Fibroblast of lung (primary cell): ENCODE results near the gene SRSF2. TPM values are rescaled to one million over a fixed set of nuclear protein-coding genes. Genes with fewer than 3 reads are reported as not detected.

Experiments used
- DNase-seq, 2 donors: peaks; one replicate each; pipeline versions ENCODE4 v3.0.0 to v3.0.0-alpha.2; 2010; ENCODE audit warnings: low read depth in 2 of 2
- H2AFZ ChIP-seq: 2 replicates; pipeline ENCODE4 v1.5.1; 2012; ENCODE audit warnings: low read length, control low read depth, inconsistent platforms
- H3K27ac ChIP-seq: 2 replicates; pipeline ENCODE4 v1.5.1; 2011; ENCODE audit warnings: low read length, control low read depth; ENCODE audit not compliant: insufficient read depth
- H3K27me3 ChIP-seq: 2 replicates; pipeline ENCODE4 v1.5.1; 2011; ENCODE audit warnings: mild to moderate bottlenecking, low read length; ENCODE audit not compliant: control insufficient read depth, insufficient read depth
- H3K36me3 ChIP-seq: 2 replicates; pipeline ENCODE4 v1.5.1; 2011; ENCODE audit warnings: low read length; ENCODE audit not compliant: control insufficient read depth, insufficient read depth
- H3K4me1 ChIP-seq: 2 replicates; pipeline ENCODE4 v1.5.1; 2011; ENCODE audit warnings: low read length; ENCODE audit not compliant: control insufficient read depth, insufficient read depth; ENCODE audit errors: extremely low read depth
- H3K4me2 ChIP-seq: 2 replicates; pipeline ENCODE4 v1.5.1; 2011; ENCODE audit warnings: low read length, control low read depth; ENCODE audit not compliant: insufficient read depth; ENCODE audit errors: extremely low read depth
- H3K4me3 ChIP-seq, 4 experiments: fragments of 200-600 bp in 1 of 4; sonication (generic) in 1 of 4; replicated peaks in 1 of 4; 2 replicates each; pipeline ENCODE4 v1.5.1; 2011 to 2016; ENCODE audit warnings: low read length in 4 of 4, low read depth in 3 of 4, mild to moderate bottlenecking in 3 of 4, control low read depth in 2 of 4, inconsistent platforms in 1 of 4, mixed read lengths in 1 of 4; ENCODE audit not compliant: insufficient read depth in 1 of 4; ENCODE audit errors: control extremely low read depth in 1 of 4
- H3K79me2 ChIP-seq: 2 replicates; pipeline ENCODE4 v1.5.1; 2012; ENCODE audit warnings: mild to moderate bottlenecking, low read length, inconsistent platforms; ENCODE audit not compliant: control insufficient read depth, insufficient read depth
- H3K9ac ChIP-seq: 2 replicates; pipeline ENCODE4 v1.5.1; 2011; ENCODE audit warnings: mild to moderate bottlenecking, low read length, control low read depth; ENCODE audit not compliant: insufficient read depth
- H3K9me3 ChIP-seq: 2 replicates; pipeline ENCODE4 v1.5.1; 2012; ENCODE audit warnings: low read depth, low read length; ENCODE audit not compliant: control insufficient read depth, insufficient read depth
- H4K20me1 ChIP-seq: 2 replicates; pipeline ENCODE4 v1.5.1; 2011; ENCODE audit warnings: low read length; ENCODE audit not compliant: control insufficient read depth, insufficient read depth; ENCODE audit errors: extremely low read depth
- EZH2 ChIP-seq: IDR thresholded peaks from 2 replicates; pipeline ENCODE4 v1.5.1; 2012; ENCODE audit warnings: low read length, control low read depth, mild to moderate bottlenecking; ENCODE audit errors: missing control alignments
- polyA plus RNA-seq, 2 donors: library from polyadenylated mRNA; depleted of rRNA in 1 of 2; stranded (reverse) in 1 of 2; unstranded in 1 of 2; fragments of >200 nt; gene quantifications; 2 replicates each; pipeline ENCODE4 v1.2.1, GENCODE V29; 2011 to 2012; ENCODE audit warnings: missing spikeins in 1 of 2
- total RNA-seq: library from RNA; depleted of rRNA; stranded (reverse); fragments of >200 nt; gene quantifications from 2 replicates; pipeline ENCODE4 v1.2.1, GENCODE V29; 2014
- TF ChIP-seq, protein P1 (sequence below), 2 donors: IDR thresholded peaks in 1 of 2; conservative IDR thresholded peaks in 1 of 2; 1 replicate in 1 of 2; 2 replicates in 1 of 2; pipeline ENCODE4 v1.5.1; 2011 to 2012; ENCODE audit warnings: low read length in 2 of 2, control low read depth in 1 of 2, inconsistent platforms in 1 of 2, low read depth in 1 of 2, mild to moderate bottlenecking in 1 of 2

The SRSF2 gene
- total and polyA plus RNA-seq, 2 donors (not counting 1 experiment from before 2014, with no cell fraction given) = 77.5 to 203 TPM

GRCh38 chr17:76726776-76727718 lies 10.1 kb downstream of the SRSF2 start, which contains the start of gene METTL23:
Gene METTL23 (plus strand): TSS chr17:76726839. CDS start chr17:76729711, 2,872 bp downstream.
- Histone ChIP-seq H3K79me2 (peaks cover 62% of the 10 kb centered on the region), H3K4me2 (peak within 1 kb of the TSS; percentile 85), H3K9ac (peak within 1 kb of the TSS; percentile 99), H2AFZ (no peak within 1 kb of the TSS), H3K9me3 (no peaks in the 10 kb centered on the region), H3K27me3 (no peaks in the 10 kb centered on the region), H3K27ac (peak within 1 kb of the TSS; percentile 98), H3K4me1 (no peaks in the 10 kb centered on the region), H4K20me1 (no peaks in the 10 kb centered on the region), H3K4me3 (peak within 1 kb of the TSS; percentile 85 to 89 (median 88)), H3K36me3 (peaks cover 7% of the 10 kb centered on the region)
- TF ChIP-seq, protein P1, sequence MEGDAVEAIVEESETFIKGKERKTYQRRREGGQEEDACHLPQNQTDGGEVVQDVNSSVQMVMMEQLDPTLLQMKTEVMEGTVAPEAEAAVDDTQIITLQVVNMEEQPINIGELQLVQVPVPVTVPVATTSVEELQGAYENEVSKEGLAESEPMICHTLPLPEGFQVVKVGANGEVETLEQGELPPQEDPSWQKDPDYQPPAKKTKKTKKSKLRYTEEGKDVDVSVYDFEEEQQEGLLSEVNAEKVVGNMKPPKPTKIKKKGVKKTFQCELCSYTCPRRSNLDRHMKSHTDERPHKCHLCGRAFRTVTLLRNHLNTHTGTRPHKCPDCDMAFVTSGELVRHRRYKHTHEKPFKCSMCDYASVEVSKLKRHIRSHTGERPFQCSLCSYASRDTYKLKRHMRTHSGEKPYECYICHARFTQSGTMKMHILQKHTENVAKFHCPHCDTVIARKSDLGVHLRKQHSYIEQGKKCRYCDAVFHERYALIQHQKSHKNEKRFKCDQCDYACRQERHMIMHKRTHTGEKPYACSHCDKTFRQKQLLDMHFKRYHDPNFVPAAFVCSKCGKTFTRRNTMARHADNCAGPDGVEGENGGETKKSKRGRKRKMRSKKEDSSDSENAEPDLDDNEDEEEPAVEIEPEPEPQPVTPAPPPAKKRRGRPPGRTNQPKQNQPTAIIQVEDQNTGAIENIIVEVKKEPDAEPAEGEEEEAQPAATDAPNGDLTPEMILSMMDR (conservative IDR thresholded peaks at IDR 0.05 in 1 of 2, IDR thresholded peaks at IDR 0.05 in 1 of 2; ENCODE audit: low read depth in 1 of 2, low read length in 2 of 2) = peak; percentile 59 to 68
- TF ChIP-seq EZH2 = no peak
- peak; percentile 66 to 77 for DNase-seq

GRCh38 chr17:76726231-76726775 lies 10.8 kb downstream of the SRSF2 start, which contains the start of gene JMJD6:
Gene JMJD6 (minus strand): TSS chr17:76726606. CDS start chr17:76726475, 131 bp downstream.
- H2AFZ ChIP-seq = no peak within 1 kb of the TSS
- DNase-seq = peak; percentile 95 to 96
- H4K20me1 ChIP-seq = no peaks in the 10 kb centered on the region
- peaks cover 8% of the 10 kb centered on the region for H3K36me3 ChIP-seq
- no peak for TF ChIP-seq EZH2
- TF ChIP-seq, protein P1 (conservative IDR thresholded peaks at IDR 0.05 in 1 of 2, IDR thresholded peaks at IDR 0.05 in 1 of 2; ENCODE audit: low read depth in 1 of 2, low read length in 2 of 2) = no peak
- H3K79me2 ChIP-seq = peaks cover 61% of the 10 kb centered on the region
- peak within 1 kb of the TSS; percentile 99 for H3K9ac ChIP-seq
- H3K4me2 ChIP-seq = peak within 1 kb of the TSS; percentile 85
- peak within 1 kb of the TSS; percentile 85 to 89 (median 88) for H3K4me3 ChIP-seq
- H3K4me1 ChIP-seq = no peaks in the 10 kb centered on the region
- H3K27me3 ChIP-seq = no peaks in the 10 kb centered on the region
- peak within 1 kb of the TSS; percentile 98 for H3K27ac ChIP-seq
- no peaks in the 10 kb centered on the region for H3K9me3 ChIP-seq
